Measurements from ENCODE around the gene ZNF518B. TPM values are rescaled to one million over a fixed set of nuclear protein-coding genes. Genes with fewer than 3 reads are reported as not detected.

ZNF518B gene
- total RNA-seq, 1 donor from 2014 or later, result 7.3 TPM

DNA sequence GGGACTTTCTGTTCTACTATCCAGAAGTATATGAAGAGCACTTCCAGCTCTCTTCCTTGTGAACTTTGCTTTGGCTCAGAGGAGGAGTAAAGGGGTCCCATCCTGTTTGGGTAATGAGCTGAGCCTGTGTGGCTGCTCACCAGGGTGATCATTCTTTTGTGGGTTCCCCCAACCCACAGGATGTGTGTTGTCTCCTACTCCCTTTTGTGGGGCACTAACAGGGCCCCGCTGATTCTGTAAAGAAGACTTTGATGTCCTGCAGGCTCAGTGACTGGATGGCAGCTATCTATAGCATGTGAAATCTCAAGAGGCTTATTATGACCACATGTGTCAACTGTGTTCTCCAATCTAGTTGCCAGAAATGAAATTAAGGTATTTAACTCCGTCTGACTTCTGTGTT lies 40.8 kb downstream of the ZNF518B start:
- intact Hi-C loops (cut with DNase I), result no loop called here
- TF ChIP-seq, protein P1, sequence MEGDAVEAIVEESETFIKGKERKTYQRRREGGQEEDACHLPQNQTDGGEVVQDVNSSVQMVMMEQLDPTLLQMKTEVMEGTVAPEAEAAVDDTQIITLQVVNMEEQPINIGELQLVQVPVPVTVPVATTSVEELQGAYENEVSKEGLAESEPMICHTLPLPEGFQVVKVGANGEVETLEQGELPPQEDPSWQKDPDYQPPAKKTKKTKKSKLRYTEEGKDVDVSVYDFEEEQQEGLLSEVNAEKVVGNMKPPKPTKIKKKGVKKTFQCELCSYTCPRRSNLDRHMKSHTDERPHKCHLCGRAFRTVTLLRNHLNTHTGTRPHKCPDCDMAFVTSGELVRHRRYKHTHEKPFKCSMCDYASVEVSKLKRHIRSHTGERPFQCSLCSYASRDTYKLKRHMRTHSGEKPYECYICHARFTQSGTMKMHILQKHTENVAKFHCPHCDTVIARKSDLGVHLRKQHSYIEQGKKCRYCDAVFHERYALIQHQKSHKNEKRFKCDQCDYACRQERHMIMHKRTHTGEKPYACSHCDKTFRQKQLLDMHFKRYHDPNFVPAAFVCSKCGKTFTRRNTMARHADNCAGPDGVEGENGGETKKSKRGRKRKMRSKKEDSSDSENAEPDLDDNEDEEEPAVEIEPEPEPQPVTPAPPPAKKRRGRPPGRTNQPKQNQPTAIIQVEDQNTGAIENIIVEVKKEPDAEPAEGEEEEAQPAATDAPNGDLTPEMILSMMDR (IDR thresholded peaks at IDR 0.05), result no peak
- no peaks in the 10 kb centered on the region for H3K9me3 ChIP-seq
- no peak overlapping the region for H3K4me3 ChIP-seq
- H3K27ac ChIP-seq, result no peak overlapping the region
- no peak for DNase-seq (ENCODE audit: low spot score in 2 of 2)
- no peaks in the 10 kb centered on the region for H3K36me3 ChIP-seq
- no peaks in the 10 kb centered on the region for H3K4me1 ChIP-seq
- no peaks in the 10 kb centered on the region for H3K27me3 ChIP-seq

DNA sequence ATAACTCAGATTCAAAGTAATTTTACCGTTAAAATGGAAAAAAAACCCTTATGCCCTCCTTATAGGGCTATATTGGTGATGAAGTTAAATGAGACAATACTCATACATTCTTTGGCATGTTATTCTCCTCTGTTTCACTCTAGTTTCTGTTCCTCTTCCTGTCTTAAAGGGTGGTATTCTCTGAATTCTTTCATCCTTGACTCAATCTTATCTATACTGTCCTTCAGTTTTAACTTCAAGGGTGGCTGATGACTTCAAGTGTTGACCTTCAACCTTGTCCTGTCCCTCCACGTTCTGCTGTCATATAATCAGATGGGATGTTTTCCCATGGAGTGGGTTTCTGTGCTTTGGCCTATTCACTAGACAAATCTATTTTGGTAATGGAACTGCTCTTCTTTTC lies 44.0 kb downstream of the ZNF518B start:
- DNase-seq (ENCODE audit: low spot score in 2 of 2), result no peak
- intact Hi-C loops (cut with DNase I), result no loop called here

DNA sequence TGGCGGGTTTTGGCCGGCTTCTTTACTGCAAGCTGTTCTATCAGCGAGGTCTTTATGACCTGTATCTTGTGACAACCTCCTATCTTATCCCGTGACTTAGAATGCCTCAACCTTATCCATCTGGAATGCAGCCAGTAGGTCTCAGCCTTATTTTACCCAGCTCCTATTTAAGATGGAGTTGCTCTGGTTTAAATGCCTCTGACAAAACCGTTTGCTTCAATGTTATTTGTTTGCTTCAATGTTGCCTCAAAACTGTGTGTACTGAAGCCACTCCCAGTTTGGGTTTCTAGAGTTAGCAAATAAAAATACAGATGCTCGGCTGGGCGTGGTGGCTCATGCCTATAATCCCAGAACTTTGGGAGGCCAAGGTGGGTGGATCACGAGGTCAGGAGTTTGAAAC lies 51.6 kb downstream of the ZNF518B start:
- H3K27ac ChIP-seq, result no peak overlapping the region
- H3K4me1 ChIP-seq, result no peaks in the 10 kb centered on the region
- H3K4me3 ChIP-seq, result no peak overlapping the region
- H3K27me3 ChIP-seq, result no peaks in the 10 kb centered on the region
- H3K9me3 ChIP-seq, result no peaks in the 10 kb centered on the region
- no peaks in the 10 kb centered on the region for H3K36me3 ChIP-seq
- no peak for DNase-seq (ENCODE audit: low spot score in 2 of 2)
- TF ChIP-seq, protein P1 (IDR thresholded peaks at IDR 0.05), result no peak
- intact Hi-C loops (cut with DNase I), result no loop called here

More for the DNA sequence above, 44.0 kb downstream of the ZNF518B start:
- no peaks in the 10 kb centered on the region for H3K4me1 ChIP-seq
- H3K9me3 ChIP-seq, result no peaks in the 10 kb centered on the region
- no peak overlapping the region for H3K27ac ChIP-seq
- H3K4me3 ChIP-seq, result no peak overlapping the region
- H3K27me3 ChIP-seq, result no peaks in the 10 kb centered on the region
- H3K36me3 ChIP-seq, result no peaks in the 10 kb centered on the region
- TF ChIP-seq, protein P1 (IDR thresholded peaks at IDR 0.05), result no peak

DNA sequence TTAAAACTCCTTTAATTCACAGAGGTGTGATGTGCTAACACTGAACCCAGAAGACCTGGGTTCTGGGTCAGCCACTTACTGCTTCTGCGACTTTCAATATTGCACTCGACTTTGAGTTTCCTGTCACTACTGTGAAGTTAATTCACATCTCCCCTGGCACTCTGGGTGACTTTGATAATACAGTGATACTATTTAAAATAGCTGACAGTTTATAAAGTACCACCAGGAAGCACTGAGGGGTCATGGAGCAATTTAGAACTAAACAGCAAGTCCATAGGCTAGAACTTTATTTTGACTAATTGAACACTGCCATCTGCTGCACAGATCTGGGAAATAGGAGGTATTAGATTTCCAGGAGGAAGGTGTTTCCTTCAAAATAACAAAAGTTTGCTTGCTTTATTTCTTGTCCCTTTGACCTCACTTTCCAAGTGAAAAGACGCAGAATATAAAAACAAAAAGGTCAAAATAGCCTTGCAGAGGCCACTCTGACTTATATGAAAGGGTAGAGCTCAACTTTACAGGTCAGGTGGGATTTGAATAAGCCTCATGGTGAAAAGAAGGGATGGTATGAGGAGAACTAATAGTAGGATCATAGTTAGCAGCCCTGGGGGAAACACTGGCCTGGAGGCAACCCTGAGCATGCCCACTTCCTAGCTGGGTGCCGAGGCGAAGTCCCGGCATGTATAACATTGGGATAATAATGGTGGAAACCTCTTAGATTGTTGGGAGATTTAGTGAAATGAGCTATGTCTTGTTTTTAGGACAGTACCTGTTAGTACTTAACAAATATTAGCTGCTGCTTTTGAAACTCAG lies 53.4 kb downstream of the ZNF518B start:
- H3K27ac ChIP-seq, result no peak overlapping the region
- intact Hi-C loops (cut with DNase I), result loop anchor here (2.0 to 5.0 kb wide), 2 partner anchors 239 to 642 kb away; no protein-coding TSS in a partner anchor
- H3K4me1 ChIP-seq, result no peaks in the 10 kb centered on the region
- H3K27me3 ChIP-seq, result no peaks in the 10 kb centered on the region
- no peaks in the 10 kb centered on the region for H3K36me3 ChIP-seq
- no peak for DNase-seq (ENCODE audit: low spot score in 2 of 2)
- TF ChIP-seq, protein P1 (IDR thresholded peaks at IDR 0.05), result peak; percentile 38 to 64 (median 40)
- H3K9me3 ChIP-seq, result no peaks in the 10 kb centered on the region
- H3K4me3 ChIP-seq, result no peak overlapping the region

DNA sequence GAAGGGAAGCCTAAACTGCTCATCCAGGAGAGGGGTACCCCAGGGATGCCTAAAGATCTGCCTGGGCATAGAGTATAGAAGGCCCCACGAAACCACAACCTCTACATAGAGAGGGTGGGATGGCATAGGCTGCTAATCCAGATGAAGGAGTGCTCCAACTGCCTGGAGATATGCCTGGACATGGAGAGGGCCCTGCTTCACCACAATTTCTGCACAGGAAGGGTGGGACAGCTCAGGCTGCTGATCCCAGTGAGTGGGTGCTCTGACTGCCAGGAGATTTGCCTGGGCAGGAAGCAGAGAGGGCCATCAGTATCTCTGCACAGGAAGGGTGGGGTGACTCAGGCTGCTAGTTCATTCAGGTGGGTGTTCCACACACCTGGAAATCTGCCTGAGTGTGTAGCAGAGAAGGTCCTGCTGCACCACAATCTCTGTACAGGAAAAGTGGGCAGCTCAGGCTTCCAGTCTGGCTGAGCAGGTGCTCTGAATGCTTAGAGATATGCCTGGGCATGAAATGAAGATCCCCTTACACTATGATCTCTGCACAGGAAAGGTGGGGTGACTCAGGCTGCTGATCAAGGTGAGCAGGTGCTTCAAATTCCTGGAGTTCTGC lies 61.1 kb downstream of the ZNF518B start:
- Histone ChIP-seq H3K4me1 (no peaks in the 10 kb centered on the region), H3K4me3 (no peak overlapping the region), H3K27ac (no peak overlapping the region), H3K36me3 (no peaks in the 10 kb centered on the region), H3K9me3 (peaks cover 0 to 6% of the 10 kb centered on the region in 2 donors), H3K27me3 (no peaks in the 10 kb centered on the region)
- intact Hi-C loops (cut with DNase I), result no loop called here
- DNase-seq (ENCODE audit: low spot score in 2 of 2), result no peak
- TF ChIP-seq, protein P1 (IDR thresholded peaks at IDR 0.05), result no peak

Other genes starting within 250 kb of the ZNF518B start
- not detected for gene CLNK, start 227.3 kb upstream of the ZNF518B start, total RNA-seq